GM12891 (cell line): ENCODE measurements around the gene FAM221B.
A peak's percentile ranks its signal among the peaks of the same experiment; 100 is the strongest.

Experiments
- PAX5 ChIP-seq: IDR thresholded peaks from 2 replicates; pipeline ENCODE4 v1.6.1; 2011; ENCODE audit warnings: low read length, moderate library complexity, mild to moderate bottlenecking; ENCODE audit not compliant: insufficient read depth, severe bottlenecking
- POLR2A ChIP-seq: IDR thresholded peaks from 2 replicates; pipeline ENCODE4 v1.6.1; 2011; ENCODE audit warnings: low read depth, low read length, control low read depth
- POLR2AphosphoS5 ChIP-seq: IDR thresholded peaks from 2 replicates; pipeline ENCODE4 v1.6.1; 2011; ENCODE audit warnings: low read depth, low read length, control low read depth
- POU2F2 ChIP-seq: IDR thresholded peaks from 2 replicates; pipeline ENCODE4 v1.6.1; 2011; ENCODE audit warnings: low read depth, mild to moderate bottlenecking, control low read depth, low read length, moderate library complexity
- TAF1 ChIP-seq: IDR thresholded peaks from 2 replicates; pipeline ENCODE4 v1.6.1; 2011; ENCODE audit warnings: low read depth, low read length, control low read depth

DNA sequence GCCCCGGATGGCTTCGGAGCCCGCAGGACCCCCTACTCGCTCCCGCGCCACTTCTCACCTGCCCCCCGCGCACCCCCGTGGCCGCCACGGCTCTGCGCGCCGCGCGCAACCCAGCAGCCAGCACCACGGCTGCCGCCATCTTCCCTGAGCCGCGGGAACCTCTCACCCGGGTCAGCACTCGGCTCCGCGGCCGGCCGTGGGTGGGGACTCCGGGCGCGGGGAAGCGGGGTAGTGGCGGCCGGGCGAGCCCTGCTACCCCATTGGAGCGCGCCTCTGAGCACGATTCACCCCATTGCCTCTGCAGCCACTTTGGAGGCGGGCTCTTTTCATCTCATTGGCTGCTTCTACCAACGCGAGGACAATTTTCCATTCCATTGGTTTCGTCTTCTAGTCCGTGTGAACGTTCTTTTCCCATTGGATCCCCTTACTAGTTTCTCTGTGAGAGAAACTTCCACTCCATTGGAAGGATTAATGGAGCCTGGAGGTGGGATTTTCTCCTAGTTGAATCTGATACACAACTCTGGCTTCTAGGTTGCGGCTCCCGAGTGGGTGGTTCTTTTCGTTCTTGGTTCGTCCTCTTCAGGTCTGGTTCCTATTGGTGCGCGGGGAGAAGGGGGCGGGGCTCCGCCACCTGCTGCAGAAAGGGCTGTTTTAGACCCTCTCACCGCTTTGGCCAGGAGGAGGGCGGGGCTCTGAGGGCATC is 13.5 kb downstream of the FAM221B start, which contains the start of gene HINT2:
- TF ChIP-seq POLR2A (peak; percentile 68), PAX5 (peak; percentile 38), POU2F2 (no peak), POLR2AphosphoS5 (peak; percentile 86), TAF1 (peak; percentile 11; the same call in 1 of the 2 replicates)
